WTC11 (cell line): ENCODE results near the gene MYF6.

Experiments
- CBFB ChIP-seq: sonication (generic); formaldehyde crosslinking; IDR thresholded peaks from 2 replicates; pipeline ENCODE4 v1.8.1; 2022; ENCODE audit warnings: mild to moderate bottlenecking, low read depth, missing genetic modification reagents
- ELF4 ChIP-seq: sonication (generic); formaldehyde crosslinking; IDR thresholded peaks from 2 replicates; pipeline ENCODE4 v1.8.1; 2022; ENCODE audit warnings: low read depth, mild to moderate bottlenecking, moderate library complexity, missing genetic modification reagents
- SP1 ChIP-seq: sonication (generic); formaldehyde crosslinking; conservative IDR thresholded peaks from 2 replicates; pipeline ENCODE4 v1.8.1; 2022; ENCODE audit warnings: missing genetic modification reagents
- TEAD4 ChIP-seq: sonication (generic); formaldehyde crosslinking; IDR thresholded peaks from 2 replicates; pipeline ENCODE4 v1.8.0; 2022; ENCODE audit warnings: mild to moderate bottlenecking, missing genetic modification reagents
- ZNF121 ChIP-seq: sonication (generic); formaldehyde crosslinking; IDR thresholded peaks from 2 replicates; pipeline ENCODE4 v1.8.0; 2023; ENCODE audit warnings: missing genetic modification reagents
- ZNF317 ChIP-seq: sonication (generic); formaldehyde crosslinking; IDR thresholded peaks from 2 replicates; pipeline ENCODE4 v1.8.1; 2023; ENCODE audit warnings: low read depth, mild to moderate bottlenecking, moderate library complexity, missing genetic modification reagents, borderline replicate concordance
- TF ChIP-seq, protein P1 (sequence below): fragments of 200-600 bp; IDR thresholded peaks from 2 replicates; pipeline ENCODE4 v1.8.0; 2022; ENCODE audit warnings: antibody characterized with exemption
- TF ChIP-seq, protein P2 (sequence below): sonication (generic); formaldehyde crosslinking; IDR thresholded peaks from 2 replicates; pipeline ENCODE4 v1.8.0; 2022; ENCODE audit warnings: mild to moderate bottlenecking, missing genetic modification reagents

DNA sequence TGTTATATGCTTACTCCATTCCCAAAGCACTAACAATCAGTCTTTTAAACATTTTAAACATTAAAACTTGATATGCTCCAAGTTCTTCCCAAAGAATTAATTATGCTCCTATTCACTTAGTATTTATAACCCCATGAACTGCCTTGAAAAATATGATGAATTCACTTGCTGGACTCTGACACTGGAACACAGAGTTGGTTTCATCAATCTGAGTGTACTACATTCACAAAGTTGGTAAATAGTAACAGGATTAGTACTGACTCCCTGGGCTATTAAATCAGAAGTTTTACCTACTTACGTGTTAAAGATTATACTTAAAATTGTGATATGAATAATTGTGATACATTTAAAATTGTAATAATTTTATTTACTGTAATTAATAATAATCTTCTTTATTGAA is 17.3 kb upstream of the MYF6 start:
- no peak for TF ChIP-seq ZNF317 (CRISPR knock-in tag)
- no peak for TF ChIP-seq ZNF121
- TF ChIP-seq, protein P1, sequence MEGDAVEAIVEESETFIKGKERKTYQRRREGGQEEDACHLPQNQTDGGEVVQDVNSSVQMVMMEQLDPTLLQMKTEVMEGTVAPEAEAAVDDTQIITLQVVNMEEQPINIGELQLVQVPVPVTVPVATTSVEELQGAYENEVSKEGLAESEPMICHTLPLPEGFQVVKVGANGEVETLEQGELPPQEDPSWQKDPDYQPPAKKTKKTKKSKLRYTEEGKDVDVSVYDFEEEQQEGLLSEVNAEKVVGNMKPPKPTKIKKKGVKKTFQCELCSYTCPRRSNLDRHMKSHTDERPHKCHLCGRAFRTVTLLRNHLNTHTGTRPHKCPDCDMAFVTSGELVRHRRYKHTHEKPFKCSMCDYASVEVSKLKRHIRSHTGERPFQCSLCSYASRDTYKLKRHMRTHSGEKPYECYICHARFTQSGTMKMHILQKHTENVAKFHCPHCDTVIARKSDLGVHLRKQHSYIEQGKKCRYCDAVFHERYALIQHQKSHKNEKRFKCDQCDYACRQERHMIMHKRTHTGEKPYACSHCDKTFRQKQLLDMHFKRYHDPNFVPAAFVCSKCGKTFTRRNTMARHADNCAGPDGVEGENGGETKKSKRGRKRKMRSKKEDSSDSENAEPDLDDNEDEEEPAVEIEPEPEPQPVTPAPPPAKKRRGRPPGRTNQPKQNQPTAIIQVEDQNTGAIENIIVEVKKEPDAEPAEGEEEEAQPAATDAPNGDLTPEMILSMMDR: no peak
- TF ChIP-seq, protein P2, sequence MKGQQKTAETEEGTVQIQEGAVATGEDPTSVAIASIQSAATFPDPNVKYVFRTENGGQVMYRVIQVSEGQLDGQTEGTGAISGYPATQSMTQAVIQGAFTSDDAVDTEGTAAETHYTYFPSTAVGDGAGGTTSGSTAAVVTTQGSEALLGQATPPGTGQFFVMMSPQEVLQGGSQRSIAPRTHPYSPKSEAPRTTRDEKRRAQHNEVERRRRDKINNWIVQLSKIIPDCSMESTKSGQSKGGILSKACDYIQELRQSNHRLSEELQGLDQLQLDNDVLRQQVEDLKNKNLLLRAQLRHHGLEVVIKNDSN (CRISPR knock-in tag): no peak
- TF ChIP-seq TEAD4 (CRISPR knock-in tag): no peak
- no peak for TF ChIP-seq SP1 (CRISPR knock-in tag)
- TF ChIP-seq CBFB (CRISPR knock-in tag): no peak
- TF ChIP-seq ELF4 (CRISPR knock-in tag): no peak
